GM12891 (cell line): Measurements from ENCODE around the gene ZNF787.

Experiments
- PAX5 ChIP-seq: IDR thresholded peaks from 2 replicates; pipeline ENCODE4 v1.6.1; 2011; ENCODE audit warnings: low read length, moderate library complexity, mild to moderate bottlenecking; ENCODE audit not compliant: insufficient read depth, severe bottlenecking
- POLR2A ChIP-seq: IDR thresholded peaks from 2 replicates; pipeline ENCODE4 v1.6.1; 2011; ENCODE audit warnings: low read depth, low read length, control low read depth
- POLR2AphosphoS5 ChIP-seq: IDR thresholded peaks from 2 replicates; pipeline ENCODE4 v1.6.1; 2011; ENCODE audit warnings: low read depth, low read length, control low read depth
- POU2F2 ChIP-seq: IDR thresholded peaks from 2 replicates; pipeline ENCODE4 v1.6.1; 2011; ENCODE audit warnings: low read depth, mild to moderate bottlenecking, control low read depth, low read length, moderate library complexity
- SPI1 ChIP-seq: IDR thresholded peaks from 2 replicates; pipeline ENCODE4 v1.6.1; 2011; ENCODE audit warnings: low read depth, low read length, control low read depth
- TAF1 ChIP-seq: IDR thresholded peaks from 2 replicates; pipeline ENCODE4 v1.6.1; 2011; ENCODE audit warnings: low read depth, low read length, control low read depth

GRCh38 chr19:56144376-56144775, 23.3 kb upstream of the ZNF787 start:
- no peak for TF ChIP-seq POLR2A
- no peak for TF ChIP-seq POLR2AphosphoS5
- TF ChIP-seq POU2F2 = no peak
- TF ChIP-seq TAF1 = no peak
- no peak for TF ChIP-seq SPI1
- no peak for TF ChIP-seq PAX5
